Keratinocyte (primary cell): ENCODE data around the gene FMOD.

Experiments
- EZH2 ChIP-seq: IDR thresholded peaks from one replicate; pipeline ENCODE4 v1.6.1; 2012; ENCODE audit warnings: inconsistent platforms, mild to moderate bottlenecking, low read length, moderate library complexity
- TF ChIP-seq, protein P1 (sequence below), 3 experiments: IDR thresholded peaks in 1 of 3; conservative IDR thresholded peaks in 1 of 3; optimal IDR thresholded peaks in 1 of 3; 2 replicates in 2 of 3; 3 replicates in 1 of 3; pipeline versions ENCODE3 to v1.5.1; 2011; ENCODE audit warnings: low read length in 3 of 3, mild to moderate bottlenecking in 3 of 3, moderate library complexity in 2 of 3, control low read depth in 1 of 3, inconsistent platforms in 1 of 3; ENCODE audit not compliant: insufficient read depth in 2 of 3; ENCODE audit errors: extremely low read depth in 1 of 3

DNA sequence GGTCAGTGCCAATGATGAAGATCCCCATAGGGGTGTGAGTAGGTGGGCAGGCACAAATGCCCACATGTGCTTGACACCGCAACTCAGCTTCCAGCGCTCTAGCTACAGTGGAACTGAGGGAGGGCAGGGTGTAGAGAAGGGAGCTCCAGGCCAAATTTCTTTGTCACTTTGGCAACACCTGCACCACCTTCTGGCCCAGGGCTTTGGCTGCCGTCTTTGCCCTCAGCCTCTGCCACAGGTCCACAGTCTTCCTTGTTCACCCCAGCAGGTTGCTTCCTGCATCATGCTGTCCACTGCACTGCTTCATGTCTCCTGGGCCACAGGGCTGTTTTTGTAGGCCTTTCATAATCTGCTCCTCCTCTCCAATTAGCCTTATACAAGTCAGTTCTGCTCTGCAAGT is 20.4 kb upstream of the FMOD start:
- TF ChIP-seq, protein P1, sequence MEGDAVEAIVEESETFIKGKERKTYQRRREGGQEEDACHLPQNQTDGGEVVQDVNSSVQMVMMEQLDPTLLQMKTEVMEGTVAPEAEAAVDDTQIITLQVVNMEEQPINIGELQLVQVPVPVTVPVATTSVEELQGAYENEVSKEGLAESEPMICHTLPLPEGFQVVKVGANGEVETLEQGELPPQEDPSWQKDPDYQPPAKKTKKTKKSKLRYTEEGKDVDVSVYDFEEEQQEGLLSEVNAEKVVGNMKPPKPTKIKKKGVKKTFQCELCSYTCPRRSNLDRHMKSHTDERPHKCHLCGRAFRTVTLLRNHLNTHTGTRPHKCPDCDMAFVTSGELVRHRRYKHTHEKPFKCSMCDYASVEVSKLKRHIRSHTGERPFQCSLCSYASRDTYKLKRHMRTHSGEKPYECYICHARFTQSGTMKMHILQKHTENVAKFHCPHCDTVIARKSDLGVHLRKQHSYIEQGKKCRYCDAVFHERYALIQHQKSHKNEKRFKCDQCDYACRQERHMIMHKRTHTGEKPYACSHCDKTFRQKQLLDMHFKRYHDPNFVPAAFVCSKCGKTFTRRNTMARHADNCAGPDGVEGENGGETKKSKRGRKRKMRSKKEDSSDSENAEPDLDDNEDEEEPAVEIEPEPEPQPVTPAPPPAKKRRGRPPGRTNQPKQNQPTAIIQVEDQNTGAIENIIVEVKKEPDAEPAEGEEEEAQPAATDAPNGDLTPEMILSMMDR (optimal IDR thresholded peaks at IDR 0.05 in 1 of 3, IDR thresholded peaks at IDR 0.05 in 1 of 3, conservative IDR thresholded peaks at IDR 0.05 in 1 of 3; ENCODE audit: extremely low read depth in 1 of 3, insufficient read depth in 2 of 3, low read length in 3 of 3) = no peak
- TF ChIP-seq EZH2 = no peak
